ENCODE data around the gene TMEM63A. TPM values are rescaled to one million over a fixed set of nuclear protein-coding genes. Genes with fewer than 3 reads are reported as not detected.

TMEM63A gene
- total RNA-seq, 4 donors from 2014 or later, result 14.6 to 30.7 (median 24.5) TPM

GRCh38 chr1:225886159-225887029, 4.2 kb upstream of the TMEM63A start:
- no peak for TF ChIP-seq EP300 (IDR thresholded peaks at IDR 0.05)
- no peak for TF ChIP-seq CTCF (IDR thresholded peaks at IDR 0.05)
- no peak for TF ChIP-seq POLR2A (IDR thresholded peaks at IDR 0.05; ENCODE audit: low read depth)
- TF ChIP-seq POLR2AphosphoS5 (IDR thresholded peaks at IDR 0.05), result no peak
- no peaks in the 10 kb centered on the region for H3K9me3 ChIP-seq
- WGBS, result 92% methylated on average over 17 of the region's 19 CpGs
- no peaks in the 10 kb centered on the region for H3K36me3 ChIP-seq
- no peak overlapping the region for H3K27ac ChIP-seq (replicated peaks in 1 of 4)
- no peak overlapping the region for H3K4me3 ChIP-seq
- intact Hi-C loops (cut with DNase I), result no loop called here
- DNase-seq (ENCODE audit: extremely low spot score), result no peak
- H3K4me1 ChIP-seq, result peaks cover under 1 to 15% (median 11%) of the 10 kb centered on the region in 4 donors
- peaks cover 0 to 17% (median 0%) of the 10 kb centered on the region in 4 donors for H3K27me3 ChIP-seq

- no peak overlapping the region for H3K4me3 ChIP-seq
- peaks cover 11 to 25% (median 21%) of the 10 kb centered on the region in 4 donors for H3K4me1 ChIP-seq
- TF ChIP-seq EP300 (IDR thresholded peaks at IDR 0.05) (no peak), POLR2AphosphoS5 (IDR thresholded peaks at IDR 0.05) (no peak), CTCF (IDR thresholded peaks at IDR 0.05) (no peak), POLR2A (IDR thresholded peaks at IDR 0.05; ENCODE audit: low read depth) (no peak)
- 95% methylated on average over 6 of the region's 6 CpGs for WGBS
- no peaks in the 10 kb centered on the region for H3K36me3 ChIP-seq
- H3K27me3 ChIP-seq, result peaks cover 0 to 17% (median 0%) of the 10 kb centered on the region in 4 donors
- intact Hi-C loops (cut with DNase I), result no loop called here
- no peak for DNase-seq (ENCODE audit: extremely low spot score)
- H3K27ac ChIP-seq (replicated peaks in 1 of 4), result no peak overlapping the region
- H3K9me3 ChIP-seq, result no peaks in the 10 kb centered on the region
Measured at GRCh38 chr1:225885336-225885735, 3.2 kb upstream of the TMEM63A start.

GRCh38 chr1:225883616-225884265, 1.6 kb upstream of the TMEM63A start:
- peak overlapping the region; percentile 79 to 98 (median 88) for H3K4me3 ChIP-seq
- peaks cover 27 to 41% (median 37%) of the 10 kb centered on the region in 4 donors for H3K4me1 ChIP-seq
- H3K27me3 ChIP-seq, result peaks cover 0 to 13% (median 0%) of the 10 kb centered on the region in 4 donors
- H3K9me3 ChIP-seq, result no peaks in the 10 kb centered on the region
- DNase-seq (ENCODE audit: extremely low spot score), result no peak
- peak overlapping the region; percentile 82 to 92 (median 89) for H3K27ac ChIP-seq (replicated peaks in 1 of 4)
- 88% methylated on average over 10 of the region's 11 CpGs for WGBS
- no peaks in the 10 kb centered on the region for H3K36me3 ChIP-seq
- no peak for TF ChIP-seq POLR2AphosphoS5 (IDR thresholded peaks at IDR 0.05)
- no peak for TF ChIP-seq EP300 (IDR thresholded peaks at IDR 0.05)
- no peak for TF ChIP-seq POLR2A (IDR thresholded peaks at IDR 0.05; ENCODE audit: low read depth)
- no peak for TF ChIP-seq CTCF (IDR thresholded peaks at IDR 0.05)
- intact Hi-C loops (cut with DNase I), result no loop called here

GRCh38 chr1:225882694-225883615, 775 bp upstream of the TMEM63A start:
- Histone ChIP-seq H3K27me3 (peaks cover 0 to 5% (median 0%) of the 10 kb centered on the region in 4 donors), H3K9me3 (no peaks in the 10 kb centered on the region), H3K4me1 (peaks cover 35 to 49% (median 45%) of the 10 kb centered on the region in 4 donors), H3K4me3 (peak overlapping the region; percentile 79 to 98 (median 88)), H3K27ac (replicated peaks in 1 of 4) (peak overlapping the region; percentile 82 to 92 (median 89)), H3K36me3 (no peaks in the 10 kb centered on the region)
- DNase-seq (ENCODE audit: extremely low spot score), result no peak
- 21% methylated on average over 19 of the region's 63 CpGs for WGBS
- no peak for TF ChIP-seq EP300 (IDR thresholded peaks at IDR 0.05)
- TF ChIP-seq POLR2A (IDR thresholded peaks at IDR 0.05; ENCODE audit: low read depth), result no peak
- TF ChIP-seq POLR2AphosphoS5 (IDR thresholded peaks at IDR 0.05), result peak in 1 of 2 donors; percentile 6
- no peak for TF ChIP-seq CTCF (IDR thresholded peaks at IDR 0.05)
- intact Hi-C loops (cut with DNase I), result no loop called here
